Aorta (tissue), 5 donors: Measurements from ENCODE around the gene TMED5. TPM values are rescaled to one million over a fixed set of nuclear protein-coding genes. Genes with fewer than 3 reads are reported as not detected.
"Not testable (repeated sequence)": the region's sequence is repeated elsewhere in the genome, so short reads cannot be mapped to it uniquely, and the experiment has no call there.

Source experiments
- ATAC-seq: fragments of 200-7000 bp; cut with Tn5 transposase; one replicate; pipeline ENCODE4 v1.9.1; 2022; ENCODE audit warnings: moderate library complexity; ENCODE audit not compliant: low FRiP score
- DNase-seq, 2 donors: peaks; one replicate each; pipeline ENCODE4 v3.0.0-alpha.2; 2020
- H3K27ac ChIP-seq, 2 donors: one replicate each; pipeline ENCODE4 v1.5.1; 2013; ENCODE audit warnings: low read length in 2 of 2, mild to moderate bottlenecking in 2 of 2, moderate library complexity in 2 of 2, control low read depth in 1 of 2, inconsistent platforms in 1 of 2, low read depth in 1 of 2
- H3K27me3 ChIP-seq, 2 donors: one replicate each; pipeline ENCODE4 v1.6.1; 2013; ENCODE audit warnings: control low read depth in 1 of 2, low read length in 1 of 2, mild to moderate bottlenecking in 1 of 2, moderate library complexity in 1 of 2; ENCODE audit not compliant: insufficient read depth in 2 of 2, control insufficient read depth in 1 of 2
- H3K36me3 ChIP-seq, 2 donors: one replicate each; pipeline ENCODE4 v1.6.1; 2013; ENCODE audit warnings: control low read depth in 1 of 2, low read length in 1 of 2, mild to moderate bottlenecking in 1 of 2; ENCODE audit not compliant: insufficient read depth in 2 of 2, control insufficient read depth in 1 of 2
- H3K4me1 ChIP-seq, 2 donors: one replicate each; pipeline ENCODE4 v1.6.1; 2013; ENCODE audit warnings: low read length in 2 of 2, control low read depth in 1 of 2, mild to moderate bottlenecking in 1 of 2, moderate library complexity in 1 of 2; ENCODE audit not compliant: insufficient read depth in 2 of 2, control insufficient read depth in 1 of 2
- H3K4me3 ChIP-seq, 2 donors: one replicate each; pipeline ENCODE4 v1.5.1; 2013; ENCODE audit warnings: low read length in 2 of 2, control low read depth in 1 of 2, mild to moderate bottlenecking in 1 of 2
- H3K9me3 ChIP-seq: one replicate; pipeline ENCODE4 v1.6.1; 2013; ENCODE audit warnings: mild to moderate bottlenecking, low read length; ENCODE audit not compliant: control insufficient read depth
- WGBS, 2 donors: extraction: QIAGEN DNeasy Blood & Tissue Kit; methylation state at CpG; one replicate each; pipeline ENCODE4 v1.1.7; 2013; 5-methylcytosine and 5-hydroxymethylcytosine counted together
- intact Hi-C, 2 donors: fragments of 100-400 bp; cut with DNase I; formaldehyde crosslinking; loops; one replicate each; pipeline versions ENCODE4 v1.14.2 to v1.15.0; 2022
- polyA plus RNA-seq, 2 donors: library from polyadenylated mRNA; stranded (reverse); fragments of 200-250 nt; gene quantifications; one replicate each; pipeline ENCODE4 v1.2.3, GENCODE V29; 2013
- total RNA-seq, 2 donors: library from RNA; stranded (reverse); fragmentation: NEBNext Ultra II Directional; extraction: Animal tissue kit (Norgen Biotek cat#: 25700); gene quantifications; one replicate each; pipeline ENCODE4 v1.2.1, GENCODE V29; 2021
- donor health status: healthy with polysubstance abuse.
- donor health status: Bipolar disorder and iron deficiency.
- donor health status: DM: no; HTN: no; CAD: no.
- donor health status: DM: no; HTN: no; CAD: no.
- donor health status: DM: yes; HTN: yes; CAD: no.

TMED5 gene
- total and polyA plus RNA-seq, 4 donors, result 17.4 to 49.7 (median 36.2) TPM

DNA sequence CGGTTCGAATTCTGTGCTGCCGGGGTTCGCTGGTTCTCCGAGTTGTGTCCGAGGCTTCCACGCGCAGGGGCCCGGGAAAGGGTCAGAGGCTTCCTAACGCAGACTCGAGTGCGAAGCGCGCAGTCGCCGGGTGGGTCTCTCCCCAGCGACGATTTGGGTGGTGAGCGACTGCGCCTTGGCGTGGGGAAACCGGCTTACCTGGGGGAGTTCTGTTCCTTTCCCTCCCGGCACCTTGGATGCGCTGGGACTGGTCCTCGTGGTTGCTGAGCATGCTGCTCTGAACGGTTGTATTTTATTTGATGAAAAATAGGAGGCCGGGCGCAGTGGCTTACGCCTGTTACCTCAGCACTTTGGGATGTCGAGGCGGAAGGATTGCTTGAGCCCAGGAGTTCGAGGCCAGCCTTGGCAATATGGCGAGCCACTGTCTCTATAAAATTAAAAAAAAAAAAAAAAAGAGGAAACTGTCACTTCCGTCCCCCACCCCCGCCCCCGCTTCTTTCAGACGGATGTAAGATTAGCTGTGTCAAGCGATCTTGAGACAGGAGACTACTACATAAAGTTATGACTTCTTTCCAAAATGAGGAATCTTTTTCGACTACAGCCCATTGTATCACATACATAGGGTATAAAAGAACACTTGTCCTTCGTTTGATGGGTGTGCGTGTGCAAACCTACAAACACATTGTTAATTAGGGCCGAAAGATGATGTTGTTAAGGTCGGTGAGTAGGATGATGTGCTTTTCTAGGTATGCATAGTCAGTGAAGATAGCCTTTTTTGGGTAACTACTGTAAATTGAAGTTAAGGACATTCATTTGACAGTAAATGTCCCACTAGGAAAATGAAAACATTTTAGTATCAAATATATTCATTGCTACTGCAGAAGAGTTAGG, 755 bp upstream of the TMED5 start, which contains the start of gene CCDC18:
Gene CCDC18, plus strand, starts transcription at position 2 of the 891 bp plus-strand sequence. CDS start 2,638 bp downstream, outside the sequence.
- intact Hi-C loops, result loop anchor here (5.0 to 10.0 kb wide), 2 partner anchors 96 to 104 kb away; partner anchors contain the start of gene MTF2 (in 1 of the 2)
- H3K27me3 ChIP-seq, result no peaks in the 10 kb centered on the region

DNA sequence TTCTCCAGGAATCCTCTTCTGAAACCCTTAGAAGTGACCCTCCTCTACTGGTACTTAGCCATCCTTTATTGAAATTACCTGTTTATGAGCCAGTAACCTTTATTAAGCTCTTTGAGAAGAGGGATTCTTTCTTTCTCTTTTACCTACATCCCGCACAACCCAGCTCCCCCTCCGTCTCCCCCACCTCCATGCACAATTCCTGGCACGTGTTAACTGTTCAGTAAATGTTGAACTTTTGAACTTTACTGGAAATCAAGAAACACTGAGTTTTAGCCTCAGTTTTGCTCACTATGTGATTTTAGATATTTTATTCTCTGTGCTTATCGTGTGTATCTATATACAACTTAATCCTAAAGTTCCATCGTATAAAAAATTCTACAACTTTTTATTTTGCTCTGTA, 1.8 kb downstream of the TMED5 start:
- no peaks in the 10 kb centered on the region for H3K9me3 ChIP-seq
- H3K36me3 ChIP-seq, result no peaks in the 10 kb centered on the region

More for the DNA sequence above, 755 bp upstream of the TMED5 start, which contains the start of gene CCDC18:
- no peaks in the 10 kb centered on the region for H3K36me3 ChIP-seq
- DNase-seq (no peak), ATAC-seq (no peak)
- no peaks in the 10 kb centered on the region for H3K9me3 ChIP-seq
- H3K27ac ChIP-seq, result peak within 1 kb of the TSS; percentile 94 to 95
- H3K4me3 ChIP-seq, result peak within 1 kb of the TSS; percentile 65 to 70
- no peaks in the 10 kb centered on the region for H3K4me1 ChIP-seq
- WGBS, 2 donors, result 2 to 3% methylated on average over 43 of the region's 43 CpGs

DNA sequence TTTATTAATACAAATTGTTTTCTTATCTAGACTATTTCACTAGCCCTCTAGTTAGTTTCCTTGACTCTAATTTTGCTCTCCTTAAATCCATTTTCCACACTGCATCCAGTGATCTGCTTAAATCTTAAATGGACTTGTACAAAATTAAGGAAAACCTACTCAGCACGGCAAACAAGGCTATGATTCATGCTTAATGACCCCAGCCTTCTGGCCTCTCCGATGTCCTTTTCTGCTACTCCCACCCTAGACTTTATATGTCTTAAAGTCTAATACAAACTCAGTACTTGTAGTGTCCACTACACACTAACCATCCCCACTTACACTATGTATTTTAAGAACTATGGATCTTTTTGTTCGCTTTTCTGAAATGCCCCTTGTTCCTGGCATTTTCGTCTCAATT, 2.2 kb downstream of the TMED5 start:
- H3K9me3 ChIP-seq, result no peaks in the 10 kb centered on the region
- H3K36me3 ChIP-seq, result no peaks in the 10 kb centered on the region
- H3K27ac ChIP-seq, result no peak overlapping the region
- intact Hi-C loops, result no loop called here
- no peaks in the 10 kb centered on the region for H3K27me3 ChIP-seq
- H3K4me1 ChIP-seq, result no peaks in the 10 kb centered on the region
- WGBS, 2 donors, result 14 to 18% methylated on average over 4 of the region's 4 CpGs
- DNase-seq (no peak), ATAC-seq (no peak)
- peak overlapping the region; percentile 33 to 65 for H3K4me3 ChIP-seq

More for the DNA sequence above, 1.8 kb downstream of the TMED5 start:
- H3K27me3 ChIP-seq, result no peaks in the 10 kb centered on the region
- H3K4me1 ChIP-seq, result no peaks in the 10 kb centered on the region
- intact Hi-C loops, result no loop called here
- DNase-seq (peak in 1 of 2 donors; percentile 55), ATAC-seq (no peak)
- H3K4me3 ChIP-seq, result peak overlapping the region; percentile 33 to 65
- H3K27ac ChIP-seq, result no peak overlapping the region
- 22 to 25% methylated on average over 5 of the region's 5 CpGs for WGBS, 2 donors

DNA sequence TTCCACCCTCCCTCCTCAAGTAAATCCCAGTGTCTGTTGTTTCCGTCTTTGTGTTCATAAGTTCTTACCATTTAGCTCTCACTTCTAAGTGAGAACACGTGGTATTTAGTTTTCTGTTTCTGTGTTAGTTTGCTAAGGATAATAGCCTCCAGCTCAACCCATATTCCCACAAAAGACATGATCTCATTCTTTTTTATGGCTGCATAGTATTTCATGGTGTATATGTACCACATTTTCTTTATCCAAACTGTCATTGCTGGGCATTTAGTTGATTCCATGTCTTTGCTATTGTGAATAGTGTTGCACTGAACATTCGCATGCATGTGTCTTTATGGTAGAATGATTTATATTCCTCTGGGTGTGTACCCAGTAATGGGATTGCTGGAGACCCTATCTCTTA, 5.6 kb downstream of the TMED5 start:
- DNase-seq, intact Hi-C loops, H3K27me3 ChIP-seq, H3K27ac ChIP-seq, H3K36me3 ChIP-seq, ATAC-seq, H3K9me3 ChIP-seq, H3K4me3 ChIP-seq, H3K4me1 ChIP-seq: not testable (repeated sequence)
- WGBS, 2 donors, result 98 to 99% methylated on average over 3 of the region's 3 CpGs

DNA sequence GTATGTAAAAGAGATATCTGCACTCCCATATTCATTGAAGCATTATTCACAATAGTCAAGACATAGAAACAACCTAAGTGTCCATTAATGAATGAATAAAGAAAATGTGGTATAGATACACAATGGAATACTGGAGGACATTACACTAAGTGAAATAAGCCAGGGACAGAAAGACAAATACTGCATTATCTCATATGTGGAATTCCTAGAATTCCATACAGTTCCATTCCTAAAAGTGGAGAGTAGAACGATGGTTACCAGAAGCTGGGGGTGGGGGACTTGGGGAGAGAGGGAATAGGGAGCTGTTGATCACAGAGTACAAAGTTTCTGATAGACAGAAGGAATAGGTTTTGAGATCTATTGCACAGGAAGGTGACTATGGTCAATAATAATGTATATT, 7.4 kb downstream of the TMED5 start:
- Histone ChIP-seq H3K9me3 (no peaks in the 10 kb centered on the region), H3K27ac (no peak overlapping the region), H3K27me3 (no peaks in the 10 kb centered on the region), H3K4me3 (no peak overlapping the region), H3K4me1 (no peaks in the 10 kb centered on the region), H3K36me3 (no peaks in the 10 kb centered on the region)
- ATAC-seq (no peak), DNase-seq (no peak)
- intact Hi-C loops, result no loop called here
- WGBS, 2 donors, result 11 to 15% methylated on average over 1 of the region's 1 CpG

- intact Hi-C loops, result no loop called here
- ATAC-seq (no peak), DNase-seq (no peak)
- Histone ChIP-seq H3K27ac (no peak overlapping the region), H3K4me3 (no peak overlapping the region), H3K9me3 (no peaks in the 10 kb centered on the region), H3K4me1 (no peaks in the 10 kb centered on the region), H3K27me3 (no peaks in the 10 kb centered on the region), H3K36me3 (no peaks in the 10 kb centered on the region)
- 26 to 32% methylated on average over 1 of the region's 1 CpG for WGBS, 2 donors
These were observed 8.6 kb downstream of the TMED5 start for GRCh38 chr1:93171549-93172034.

- H3K36me3 ChIP-seq, H3K9me3 ChIP-seq, H3K4me1 ChIP-seq, H3K27ac ChIP-seq, H3K4me3 ChIP-seq, intact Hi-C loops, H3K27me3 ChIP-seq, ATAC-seq: not testable (repeated sequence)
- peak in 1 of 2 donors; percentile 72 for DNase-seq
- whole genome bisulfite sequencing, 2 donors, result 97 to 98% methylated on average over 36 of the region's 36 CpGs
These were observed 10.0 kb downstream of the TMED5 start for GRCh38 chr1:93170141-93170678.

GRCh38 chr1:93167006-93167405, 13.2 kb downstream of the TMED5 start:
- no peak for ATAC-seq
- no peaks in the 10 kb centered on the region for H3K4me1 ChIP-seq
- no peaks in the 10 kb centered on the region for H3K36me3 ChIP-seq
- H3K4me3 ChIP-seq, result no peak overlapping the region
- no peak for DNase-seq
- H3K9me3 ChIP-seq, result no peaks in the 10 kb centered on the region
- H3K27ac ChIP-seq, result no peak overlapping the region
- no peaks in the 10 kb centered on the region for H3K27me3 ChIP-seq
- intact Hi-C loops, result no loop called here
